ENCODE measurements around the gene RBPJ.

DNA sequence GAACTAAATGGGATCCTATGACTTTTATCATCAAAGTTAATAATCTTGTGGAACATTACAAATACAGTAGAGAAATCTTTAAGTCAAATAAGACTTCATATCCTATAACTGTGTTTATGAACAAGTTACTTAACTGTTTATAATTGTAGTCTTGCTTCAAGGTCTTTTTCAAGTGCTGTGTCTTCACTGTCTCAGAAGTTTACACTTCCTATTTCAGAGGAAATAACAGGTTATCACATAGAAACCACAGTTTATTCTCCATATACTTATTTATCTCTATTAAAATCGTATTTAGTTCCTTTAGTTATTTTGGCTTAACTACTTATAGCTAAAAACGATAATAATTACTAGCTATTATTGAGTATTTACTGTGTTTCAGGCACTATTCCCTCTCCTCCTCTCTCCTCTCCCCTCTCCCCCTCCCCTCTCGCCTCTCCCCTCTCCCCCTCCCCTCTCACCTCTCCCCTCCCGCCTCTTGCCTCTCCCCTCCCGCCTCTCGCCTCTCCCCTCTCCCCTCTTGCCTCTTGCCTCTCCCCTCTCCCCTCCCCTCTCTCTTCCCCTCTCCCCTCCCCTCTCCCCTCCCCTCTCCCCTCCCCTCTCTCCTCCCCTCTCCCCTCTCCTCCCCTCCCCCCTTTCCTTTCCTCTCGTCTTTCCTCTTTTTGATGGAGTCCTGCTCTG, 63.7 kb downstream of the RBPJ start:
- TF ChIP-seq ZFX (IDR thresholded peaks at IDR 0.05; ENCODE audit: borderline replicate concordance): no peak
- TF ChIP-seq, protein P1, sequence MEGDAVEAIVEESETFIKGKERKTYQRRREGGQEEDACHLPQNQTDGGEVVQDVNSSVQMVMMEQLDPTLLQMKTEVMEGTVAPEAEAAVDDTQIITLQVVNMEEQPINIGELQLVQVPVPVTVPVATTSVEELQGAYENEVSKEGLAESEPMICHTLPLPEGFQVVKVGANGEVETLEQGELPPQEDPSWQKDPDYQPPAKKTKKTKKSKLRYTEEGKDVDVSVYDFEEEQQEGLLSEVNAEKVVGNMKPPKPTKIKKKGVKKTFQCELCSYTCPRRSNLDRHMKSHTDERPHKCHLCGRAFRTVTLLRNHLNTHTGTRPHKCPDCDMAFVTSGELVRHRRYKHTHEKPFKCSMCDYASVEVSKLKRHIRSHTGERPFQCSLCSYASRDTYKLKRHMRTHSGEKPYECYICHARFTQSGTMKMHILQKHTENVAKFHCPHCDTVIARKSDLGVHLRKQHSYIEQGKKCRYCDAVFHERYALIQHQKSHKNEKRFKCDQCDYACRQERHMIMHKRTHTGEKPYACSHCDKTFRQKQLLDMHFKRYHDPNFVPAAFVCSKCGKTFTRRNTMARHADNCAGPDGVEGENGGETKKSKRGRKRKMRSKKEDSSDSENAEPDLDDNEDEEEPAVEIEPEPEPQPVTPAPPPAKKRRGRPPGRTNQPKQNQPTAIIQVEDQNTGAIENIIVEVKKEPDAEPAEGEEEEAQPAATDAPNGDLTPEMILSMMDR (IDR thresholded peaks at IDR 0.05): no peak
